HG02938 (cell line): ENCODE data around the gene PARD3.
"Not testable (repeated sequence)": the region's sequence is repeated elsewhere in the genome, so short reads cannot be mapped to it uniquely, and the experiment has no call there.

Experiments
- ATAC-seq: cut with Tn5 transposase; IDR thresholded peaks from one replicate; pipeline ENCODE4 v1.9.1; 2021; ENCODE audit warnings: mild to moderate bottlenecking, moderate library complexity; ENCODE audit not compliant: unreplicated experiment

PARD3 gene

GRCh38 chr10:34372509-34372908 is 442.6 kb downstream of the PARD3 start:
- no peak for ATAC-seq

- ATAC-seq: no peak
Observed at GRCh38 chr10:34370126-34370525, 445.0 kb downstream of the PARD3 start.

- ATAC-seq: no peak
Observed at GRCh38 chr10:34369120-34369519, 446.0 kb downstream of the PARD3 start.

GRCh38 chr10:34364253-34365037 is 450.7 kb downstream of the PARD3 start:
- no peak for ATAC-seq

GRCh38 chr10:34360984-34361383 is 454.1 kb downstream of the PARD3 start:
- ATAC-seq: no peak

- ATAC-seq: no peak
Observed at GRCh38 chr10:34359435-34359813, 455.7 kb downstream of the PARD3 start.

- no peak for ATAC-seq
Observed at GRCh38 chr10:34358729-34359434, 456.2 kb downstream of the PARD3 start.

GRCh38 chr10:34356463-34356862 is 458.6 kb downstream of the PARD3 start:
- no peak for ATAC-seq

- not testable (repeated sequence) for ATAC-seq
Observed at GRCh38 chr10:34353530-34353929, 461.6 kb downstream of the PARD3 start.

- ATAC-seq: not testable (repeated sequence)
Observed at GRCh38 chr10:34352599-34353204, 462.4 kb downstream of the PARD3 start.

GRCh38 chr10:34351161-34351560 is 463.9 kb downstream of the PARD3 start:
- no peak for ATAC-seq

GRCh38 chr10:34348917-34349485 is 466.1 kb downstream of the PARD3 start:
- no peak for ATAC-seq

- no peak for ATAC-seq
Observed at GRCh38 chr10:34348021-34348420, 467.1 kb downstream of the PARD3 start.

GRCh38 chr10:34347131-34347530 is 468.0 kb downstream of the PARD3 start:
- ATAC-seq: no peak

- no peak for ATAC-seq
Observed at GRCh38 chr10:34346516-34347100, 468.5 kb downstream of the PARD3 start.

GRCh38 chr10:34345383-34345782 is 469.7 kb downstream of the PARD3 start:
- no peak for ATAC-seq

GRCh38 chr10:34343764-34344163 is 471.3 kb downstream of the PARD3 start:
- no peak for ATAC-seq

GRCh38 chr10:34341473-34341872 is 473.6 kb downstream of the PARD3 start:
- ATAC-seq: no peak

GRCh38 chr10:34340934-34341333 is 474.2 kb downstream of the PARD3 start:
- no peak for ATAC-seq

- no peak for ATAC-seq
Observed at GRCh38 chr10:34339816-34340553, 475.1 kb downstream of the PARD3 start.

- ATAC-seq: no peak
Observed at GRCh38 chr10:34337917-34338316, 477.2 kb downstream of the PARD3 start.
